T-helper 2 cell (primary cell): ENCODE measurements around the gene JAKMIP2.
"Not testable (repeated sequence)": the region's sequence is repeated elsewhere in the genome, so short reads cannot be mapped to it uniquely, and the experiment has no call there.

ENCODE experiments used
- DNase-seq, 5 experiments: peaks; one replicate each; pipeline versions ENCODE4 v3.0.0 to v3.0.0-alpha.2; 2012 to 2022

Gene JAKMIP2

GRCh38 chr5:147743678-147744374, 38.7 kb downstream of the JAKMIP2 start:
- DNase-seq = no peak

GRCh38 chr5:147743012-147743411, 39.5 kb downstream of the JAKMIP2 start:
- no peak for DNase-seq

DNA sequence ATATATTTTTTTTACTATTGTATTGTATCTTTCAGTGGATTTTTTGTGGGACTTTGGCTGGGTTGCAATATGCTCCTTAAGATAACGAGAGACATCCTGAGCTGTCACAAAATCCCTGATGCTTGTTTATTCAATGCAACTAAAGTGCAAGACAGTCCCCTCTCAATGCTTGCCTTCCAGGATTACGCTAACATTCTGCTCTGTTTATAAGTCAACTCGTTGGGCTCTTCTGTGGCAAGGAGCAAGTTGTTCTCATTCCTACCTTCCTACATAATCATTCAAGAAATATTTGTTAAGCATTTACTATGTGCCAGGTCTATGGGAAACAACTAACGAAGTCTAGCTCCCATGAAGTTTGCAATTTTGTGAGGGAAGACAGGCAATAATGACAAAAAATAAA, 40.4 kb downstream of the JAKMIP2 start:
- no peak for DNase-seq

GRCh38 chr5:147740864-147741263, 41.7 kb downstream of the JAKMIP2 start:
- no peak for DNase-seq

- DNase-seq = no peak
Measured at GRCh38 chr5:147737921-147738320, 44.6 kb downstream of the JAKMIP2 start.

DNA sequence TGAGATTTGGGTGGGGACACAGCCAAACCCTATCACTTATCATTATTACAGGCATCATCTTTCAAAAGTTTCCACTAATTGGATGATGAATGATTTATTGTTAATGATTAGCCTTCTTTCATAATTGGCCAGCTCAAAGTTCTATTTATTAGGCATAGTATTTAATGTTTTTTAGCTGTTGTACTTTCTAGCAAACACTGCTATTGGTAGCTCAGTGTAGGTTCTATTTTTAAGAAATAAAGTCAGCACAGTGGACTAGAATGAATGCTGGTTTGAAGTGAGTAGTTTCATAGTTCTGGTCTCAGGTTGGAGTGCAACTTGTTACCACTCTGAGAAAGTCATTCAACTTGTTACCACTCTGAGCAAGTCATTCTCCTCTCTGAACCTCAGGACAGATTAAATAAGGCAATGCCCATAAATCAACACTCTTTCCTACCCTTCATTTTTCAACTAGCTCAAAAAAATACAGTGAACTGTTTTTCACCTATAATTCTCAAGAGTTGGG, 46.9 kb downstream of the JAKMIP2 start:
- DNase-seq = no peak

GRCh38 chr5:147734894-147735293, 47.6 kb downstream of the JAKMIP2 start:
- DNase-seq = no peak

GRCh38 chr5:147733075-147733474, 49.5 kb downstream of the JAKMIP2 start:
- no peak for DNase-seq

- DNase-seq = no peak
Measured at GRCh38 chr5:147732291-147732883, 50.1 kb downstream of the JAKMIP2 start.

DNA sequence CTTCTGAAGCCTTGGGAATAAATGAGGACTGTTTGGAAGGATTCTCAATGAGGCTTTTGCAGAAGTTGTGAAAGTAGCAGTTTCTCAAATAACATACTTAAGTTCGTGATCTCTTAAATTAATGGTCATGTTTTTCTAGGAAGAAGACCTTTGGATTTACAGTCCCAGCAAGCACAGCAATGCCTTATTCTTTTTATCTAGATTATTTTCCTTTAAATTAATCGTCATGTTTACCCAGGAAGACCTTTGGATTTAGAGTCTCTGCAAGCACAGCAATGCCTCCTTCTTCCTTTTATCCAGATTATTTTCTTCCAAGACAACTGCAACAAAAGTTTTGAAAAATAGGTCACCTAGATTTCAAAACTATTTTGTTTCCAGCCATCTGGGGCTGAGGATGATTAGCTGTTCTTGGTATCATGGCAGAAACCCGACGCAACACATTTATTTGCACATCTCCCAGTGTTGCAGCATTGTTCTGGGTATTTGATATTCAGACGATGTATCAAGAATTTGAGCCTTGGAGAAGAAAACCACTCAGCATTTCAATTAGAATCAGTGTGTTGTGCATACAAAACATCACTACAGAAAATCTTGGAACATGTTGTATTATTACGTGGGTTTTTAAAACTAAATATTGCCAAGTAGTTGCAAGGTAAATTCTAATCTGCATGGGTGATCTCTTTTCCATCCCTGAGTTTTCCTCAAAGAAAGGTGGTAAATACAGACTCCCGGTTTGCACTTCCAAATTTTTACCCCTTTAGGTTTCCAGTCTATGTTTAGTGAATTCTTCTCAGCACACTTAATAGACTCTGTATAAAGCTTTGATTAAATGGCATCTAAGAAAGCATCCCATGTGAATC, 50.9 kb downstream of the JAKMIP2 start:
- no peak for DNase-seq

DNA sequence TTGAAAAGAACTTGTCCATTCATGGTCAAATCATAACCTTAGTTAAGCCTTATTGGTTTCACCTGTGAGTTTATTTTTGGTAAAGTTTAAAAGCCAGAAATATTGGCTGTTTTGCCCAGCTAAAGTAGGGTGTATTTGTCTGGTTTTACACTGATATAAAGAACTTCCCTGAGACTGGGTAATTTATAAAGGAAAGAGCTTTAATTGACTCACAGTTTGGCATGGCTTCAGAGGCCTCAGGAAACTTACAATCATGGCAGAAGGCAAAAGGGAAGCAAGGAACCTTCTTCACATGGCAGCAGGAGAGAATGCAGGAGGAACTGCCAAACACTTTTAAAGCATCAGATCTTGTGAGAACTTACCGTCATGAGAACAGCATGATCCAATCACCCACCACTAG, 55.3 kb downstream of the JAKMIP2 start:
- no peak for DNase-seq

- not testable (repeated sequence) for DNase-seq
Measured at GRCh38 chr5:147721191-147721960, 61.2 kb downstream of the JAKMIP2 start.

DNA sequence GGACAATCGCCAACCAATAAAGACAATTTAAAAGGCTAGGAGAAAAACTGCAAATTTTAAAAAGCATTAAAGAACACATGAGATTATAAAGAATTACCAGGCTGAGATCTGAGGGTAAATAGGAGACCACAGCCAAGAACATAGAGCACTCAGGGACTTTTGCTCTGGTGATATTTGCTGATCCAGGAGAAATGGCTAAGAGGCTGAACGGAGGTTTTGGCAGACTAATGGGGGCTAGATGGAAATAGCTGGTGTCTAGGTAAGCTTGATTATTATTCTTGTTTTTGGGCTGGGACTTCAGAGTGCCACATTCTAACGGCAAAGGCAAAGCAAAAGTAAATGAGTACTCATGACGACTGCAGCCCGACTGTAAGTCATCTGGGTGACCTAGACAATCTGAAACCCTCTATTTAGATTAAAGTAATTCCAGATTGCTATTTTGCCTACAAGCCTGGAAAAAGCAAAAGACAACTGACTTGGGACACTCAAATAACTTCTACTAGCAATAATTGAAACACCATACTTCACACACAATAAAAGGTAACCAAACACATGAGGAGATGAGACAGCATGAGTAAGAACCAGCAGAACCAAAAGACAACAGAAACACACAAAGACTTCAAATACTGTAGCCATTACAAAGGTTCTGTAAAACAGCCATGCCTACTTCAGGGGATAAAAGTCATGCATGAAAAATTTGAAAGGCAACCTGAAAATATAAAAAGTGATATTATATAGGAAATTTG, 68.8 kb downstream of the JAKMIP2 start:
- no peak for DNase-seq

DNA sequence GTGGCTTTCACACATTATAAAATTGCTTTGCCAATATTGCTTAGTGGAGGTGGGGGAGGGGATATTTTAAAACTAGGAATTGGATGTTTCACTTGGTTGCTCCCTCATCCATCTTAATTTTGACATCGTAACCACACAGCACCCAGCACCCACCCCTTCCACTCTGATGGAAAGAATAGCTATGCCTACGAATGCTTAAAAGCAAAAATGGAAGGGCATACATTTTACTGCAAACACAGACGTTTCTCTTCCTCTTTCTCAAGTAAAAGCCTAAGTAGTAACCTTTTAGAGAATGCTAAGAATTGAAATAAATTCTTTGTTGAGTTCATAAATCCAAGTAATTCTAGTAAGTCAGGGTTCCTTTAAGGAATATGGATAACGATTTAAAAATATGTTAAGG, 69.9 kb downstream of the JAKMIP2 start:
- DNase-seq = no peak

- no peak for DNase-seq
Measured at GRCh38 chr5:147712019-147712418, 70.5 kb downstream of the JAKMIP2 start.

DNA sequence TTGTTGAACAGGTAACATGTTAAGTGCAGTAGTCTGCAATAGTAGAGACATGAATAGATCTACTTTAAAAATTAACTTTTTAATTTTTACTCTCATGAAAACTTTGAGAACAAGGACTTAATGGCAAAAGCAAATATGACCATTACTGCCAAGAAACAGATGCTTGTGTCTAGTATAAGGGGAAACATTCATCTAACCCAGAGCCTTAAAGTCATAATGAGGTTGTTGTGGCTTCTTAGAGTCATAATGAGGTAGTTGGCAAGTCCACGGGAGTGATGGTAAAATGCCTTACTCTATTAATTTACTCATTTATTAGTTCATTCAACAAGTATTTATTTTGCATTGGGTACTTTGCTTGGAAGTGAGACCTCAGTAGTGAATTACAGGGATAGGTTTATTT, 71.5 kb downstream of the JAKMIP2 start:
- no peak for DNase-seq

DNA sequence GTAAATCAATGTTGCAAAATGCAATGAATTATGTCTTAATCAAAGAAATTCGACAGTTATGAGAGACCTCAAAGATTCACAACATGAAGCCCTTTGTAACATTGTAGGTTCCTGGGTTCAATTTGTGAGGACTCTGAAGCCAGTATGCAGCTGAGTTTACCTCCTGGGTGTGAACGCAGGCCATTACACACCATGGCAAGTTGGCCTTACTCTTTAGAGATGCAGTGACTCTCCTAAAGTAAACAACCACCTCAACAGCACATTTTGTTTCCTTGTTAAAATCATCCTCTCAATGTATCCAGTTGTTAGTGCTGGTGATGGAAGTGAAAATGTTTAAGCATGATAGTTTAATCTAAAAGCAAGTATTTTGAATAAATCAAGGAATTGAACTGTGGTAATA, 73.8 kb downstream of the JAKMIP2 start:
- no peak for DNase-seq

- DNase-seq = no peak
Measured at GRCh38 chr5:147704544-147704943, 78.0 kb downstream of the JAKMIP2 start.

DNA sequence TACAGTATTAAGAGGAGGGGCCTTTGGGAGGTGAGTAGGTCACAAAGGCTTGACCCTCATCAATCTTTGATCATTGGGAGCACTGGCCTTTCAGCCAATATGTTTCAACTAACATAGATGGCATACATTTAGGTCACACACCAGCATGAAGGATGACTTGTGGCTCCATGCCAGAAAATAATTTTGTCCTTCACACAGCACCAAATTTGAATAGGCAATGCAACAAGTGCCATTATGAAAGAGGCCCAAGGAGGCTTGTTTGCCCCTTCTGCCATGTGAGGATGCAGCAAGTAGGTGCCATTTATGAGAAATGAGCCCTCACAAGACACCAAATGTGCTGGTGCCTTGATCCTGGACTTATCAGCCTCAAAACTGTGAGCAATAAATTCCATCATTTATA, 81.1 kb downstream of the JAKMIP2 start:
- DNase-seq = no peak

DNA sequence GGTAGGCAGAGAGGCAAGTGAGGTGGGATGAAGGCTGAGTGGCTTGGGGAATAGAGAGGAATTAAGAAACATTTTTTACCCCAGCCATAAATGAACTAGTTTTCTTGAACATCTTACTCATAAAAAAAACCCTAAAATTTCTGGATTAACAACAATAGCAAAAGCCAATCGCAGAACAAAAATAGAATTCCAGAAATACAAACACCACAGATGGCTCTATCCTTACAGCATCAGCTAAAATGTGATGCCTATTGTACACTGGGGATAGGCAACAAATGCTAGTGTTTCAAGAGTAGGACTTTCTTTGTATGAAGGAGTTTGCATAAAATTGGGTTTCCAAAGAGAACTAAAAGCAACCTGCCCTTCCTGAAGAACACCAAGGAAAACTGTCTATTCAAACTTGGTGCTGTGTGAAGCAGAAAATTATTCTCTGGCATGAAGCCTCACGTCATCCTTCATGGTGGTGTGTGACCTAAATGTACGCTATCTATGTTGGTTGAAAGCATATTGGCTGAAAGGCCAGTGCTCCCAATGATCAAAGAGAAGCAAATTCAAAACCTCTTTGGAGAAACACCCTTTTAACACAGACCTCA, 82.9 kb downstream of the JAKMIP2 start:
- no peak for DNase-seq

DNA sequence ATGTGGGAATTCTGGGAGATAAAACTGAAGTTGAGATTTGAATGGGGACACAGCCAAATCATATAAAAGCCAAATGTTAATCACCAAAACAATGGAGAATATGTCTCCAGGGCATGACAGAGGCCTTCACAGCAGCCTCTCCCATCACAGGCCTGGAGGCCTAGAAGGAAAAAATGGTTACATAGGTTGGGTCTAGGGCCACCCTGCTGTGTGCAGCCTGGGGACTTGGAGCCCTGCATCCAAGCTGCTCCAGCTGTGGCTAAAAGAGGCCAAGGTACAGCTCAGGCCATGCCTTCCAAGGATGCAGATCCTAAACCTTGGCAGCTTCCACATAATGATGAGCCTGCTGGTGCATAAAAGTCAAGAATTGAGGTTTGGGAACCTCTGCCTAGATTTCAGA, 85.1 kb downstream of the JAKMIP2 start:
- DNase-seq = no peak

DNA sequence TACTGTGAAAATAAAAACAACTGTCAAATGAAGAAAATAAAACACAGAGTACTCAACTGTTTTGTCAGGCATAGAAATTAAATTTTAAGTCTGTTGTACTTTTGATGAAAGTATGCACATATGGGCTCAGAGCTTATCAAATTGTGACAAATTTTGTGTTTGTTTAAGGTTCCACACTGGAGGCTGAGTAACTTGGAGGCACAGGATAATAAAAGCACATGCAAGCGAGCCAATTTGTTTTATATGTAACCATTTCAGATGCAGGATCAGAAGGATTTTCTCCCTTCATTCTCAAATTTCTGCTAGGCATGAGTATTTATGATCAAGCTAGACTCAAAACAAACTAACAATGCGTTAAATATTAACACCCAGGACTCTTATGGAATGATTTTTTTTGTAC, 87.8 kb downstream of the JAKMIP2 start:
- no peak for DNase-seq
